Spleen (tissue), 7 donors: ENCODE data around the gene PPP2R2B.

ENCODE experiments used
- POLR2AphosphoS5 ChIP-seq, 3 donors: sonication (generic); formaldehyde crosslinking; IDR thresholded peaks; one replicate each; pipeline ENCODE4 v1.5.1; 2017; ENCODE audit warnings: antibody characterized with exemption in 3 of 3
- TF ChIP-seq, protein P1 (sequence below), 11 experiments: fragments of 200-600 bp in 7 of 11; fragments of 450-650 bp in 4 of 11; sonication (generic) in 4 of 11; IDR thresholded peaks in 8 of 11; conservative IDR thresholded peaks in 3 of 11; 1 replicate in 7 of 11; 2 replicates in 4 of 11; pipeline versions ENCODE4 v1.4.0 to v1.8.0; 2016 to 2021; ENCODE audit warnings: antibody characterized with exemption in 11 of 11, inconsistent platforms in 4 of 11, mild to moderate bottlenecking in 1 of 11
- donor health status: DM: no; HTN: no; CAD: no; lungs with moderate emphysema.
- donor health status: DM: no; HTN: no; CAD: no.
- donor health status: DM: no; HTN: no; CAD: no.

- TF ChIP-seq, protein P1, sequence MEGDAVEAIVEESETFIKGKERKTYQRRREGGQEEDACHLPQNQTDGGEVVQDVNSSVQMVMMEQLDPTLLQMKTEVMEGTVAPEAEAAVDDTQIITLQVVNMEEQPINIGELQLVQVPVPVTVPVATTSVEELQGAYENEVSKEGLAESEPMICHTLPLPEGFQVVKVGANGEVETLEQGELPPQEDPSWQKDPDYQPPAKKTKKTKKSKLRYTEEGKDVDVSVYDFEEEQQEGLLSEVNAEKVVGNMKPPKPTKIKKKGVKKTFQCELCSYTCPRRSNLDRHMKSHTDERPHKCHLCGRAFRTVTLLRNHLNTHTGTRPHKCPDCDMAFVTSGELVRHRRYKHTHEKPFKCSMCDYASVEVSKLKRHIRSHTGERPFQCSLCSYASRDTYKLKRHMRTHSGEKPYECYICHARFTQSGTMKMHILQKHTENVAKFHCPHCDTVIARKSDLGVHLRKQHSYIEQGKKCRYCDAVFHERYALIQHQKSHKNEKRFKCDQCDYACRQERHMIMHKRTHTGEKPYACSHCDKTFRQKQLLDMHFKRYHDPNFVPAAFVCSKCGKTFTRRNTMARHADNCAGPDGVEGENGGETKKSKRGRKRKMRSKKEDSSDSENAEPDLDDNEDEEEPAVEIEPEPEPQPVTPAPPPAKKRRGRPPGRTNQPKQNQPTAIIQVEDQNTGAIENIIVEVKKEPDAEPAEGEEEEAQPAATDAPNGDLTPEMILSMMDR (IDR thresholded peaks at IDR 0.05 in 8 of 11, conservative IDR thresholded peaks at IDR 0.05 in 3 of 11) = no peak
- no peak for TF ChIP-seq POLR2AphosphoS5 (IDR thresholded peaks at IDR 0.05)
These were observed 10.4 kb downstream of the PPP2R2B start for GRCh38 chr5:146867996-146868708.
